HG03097 (cell line): ENCODE data around the gene POMZP3.
"Not testable (repeated sequence)": the region's sequence is repeated elsewhere in the genome, so short reads cannot be mapped to it uniquely, and the experiment has no call there.

Source experiments
- ATAC-seq: cut with Tn5 transposase; IDR thresholded peaks from one replicate; pipeline ENCODE4 v1.9.1; 2021; ENCODE audit not compliant: unreplicated experiment, low FRiP score

POMZP3 gene

GRCh38 chr7:76591033-76591432, 36.0 kb downstream of the POMZP3 start:
- not testable (repeated sequence) for ATAC-seq

GRCh38 chr7:76588586-76588985, 38.5 kb downstream of the POMZP3 start:
- not testable (repeated sequence) for ATAC-seq

GRCh38 chr7:76586585-76587315, 40.3 kb downstream of the POMZP3 start:
- not testable (repeated sequence) for ATAC-seq

GRCh38 chr7:76583636-76584281, 43.3 kb downstream of the POMZP3 start:
- not testable (repeated sequence) for ATAC-seq

- ATAC-seq: not testable (repeated sequence)
Observed at GRCh38 chr7:76582848-76583631, 44.0 kb downstream of the POMZP3 start.

GRCh38 chr7:76575919-76576655, 51.0 kb downstream of the POMZP3 start:
- not testable (repeated sequence) for ATAC-seq

GRCh38 chr7:76575431-76575830, 51.6 kb downstream of the POMZP3 start:
- ATAC-seq: not testable (repeated sequence)

- not testable (repeated sequence) for ATAC-seq
Observed at GRCh38 chr7:76572296-76572695, 54.8 kb downstream of the POMZP3 start.

- not testable (repeated sequence) for ATAC-seq
Observed at GRCh38 chr7:76570324-76570775, 56.7 kb downstream of the POMZP3 start.

GRCh38 chr7:76568742-76569141, 58.3 kb downstream of the POMZP3 start:
- ATAC-seq: not testable (repeated sequence)

- ATAC-seq: not testable (repeated sequence)
Observed at GRCh38 chr7:76567753-76568152, 59.3 kb downstream of the POMZP3 start.

GRCh38 chr7:76567311-76567710, 59.8 kb downstream of the POMZP3 start:
- ATAC-seq: not testable (repeated sequence)

GRCh38 chr7:76565001-76565400, 62.1 kb downstream of the POMZP3 start:
- not testable (repeated sequence) for ATAC-seq

GRCh38 chr7:76561342-76561741, 65.7 kb downstream of the POMZP3 start:
- not testable (repeated sequence) for ATAC-seq

GRCh38 chr7:76560157-76560556, 66.9 kb downstream of the POMZP3 start:
- not testable (repeated sequence) for ATAC-seq
